ENCODE results near the gene SUPT20H.

DNA sequence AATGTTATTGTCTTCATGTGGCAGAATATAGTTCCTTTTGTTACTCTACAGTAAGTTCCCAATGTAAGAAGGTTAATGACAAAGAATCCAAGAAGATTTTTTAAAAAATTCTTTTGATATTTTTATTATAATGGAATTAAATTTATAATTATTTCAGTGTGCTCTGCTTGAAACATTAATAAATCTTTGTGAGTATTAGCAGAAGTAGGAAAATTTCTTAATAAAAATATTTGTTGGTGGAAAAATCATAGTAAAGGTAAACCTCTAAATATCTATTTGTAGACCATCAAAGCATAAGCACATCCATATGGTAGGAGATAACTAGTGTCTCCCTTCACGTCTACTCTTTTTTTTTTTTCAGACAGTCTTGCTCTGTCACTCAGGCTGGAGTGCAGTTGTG lies 41.7 kb upstream of the SUPT20H start:
- no peak for TF ChIP-seq ZFP30 (CRISPR knock-in tag; IDR thresholded peaks at IDR 0.05)
- TF ChIP-seq RARB (CRISPR knock-in tag; IDR thresholded peaks at IDR 0.05), result no peak
- no peak for TF ChIP-seq ESRRG (CRISPR knock-in tag; IDR thresholded peaks at IDR 0.05)
- TF ChIP-seq BACH2 (CRISPR knock-in tag; IDR thresholded peaks at IDR 0.05; ENCODE audit: borderline replicate concordance), result no peak
- TF ChIP-seq CSDC2 (CRISPR knock-in tag; IDR thresholded peaks at IDR 0.05), result no peak
- TF ChIP-seq ZNF70 (CRISPR knock-in tag; IDR thresholded peaks at IDR 0.05), result no peak
- TF ChIP-seq, protein P1, sequence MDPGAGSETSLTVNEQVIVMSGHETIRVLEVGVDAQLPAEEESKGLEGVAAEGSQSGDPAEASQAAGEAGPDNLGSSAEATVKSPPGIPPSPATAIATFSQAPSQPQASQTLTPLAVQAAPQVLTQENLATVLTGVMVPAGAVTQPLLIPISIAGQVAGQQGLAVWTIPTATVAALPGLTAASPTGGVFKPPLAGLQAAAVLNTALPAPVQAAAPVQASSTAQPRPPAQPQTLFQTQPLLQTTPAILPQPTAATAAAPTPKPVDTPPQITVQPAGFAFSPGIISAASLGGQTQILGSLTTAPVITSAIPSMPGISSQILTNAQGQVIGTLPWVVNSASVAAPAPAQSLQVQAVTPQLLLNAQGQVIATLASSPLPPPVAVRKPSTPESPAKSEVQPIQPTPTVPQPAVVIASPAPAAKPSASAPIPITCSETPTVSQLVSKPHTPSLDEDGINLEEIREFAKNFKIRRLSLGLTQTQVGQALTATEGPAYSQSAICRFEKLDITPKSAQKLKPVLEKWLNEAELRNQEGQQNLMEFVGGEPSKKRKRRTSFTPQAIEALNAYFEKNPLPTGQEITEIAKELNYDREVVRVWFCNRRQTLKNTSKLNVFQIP (CRISPR knock-in tag; IDR thresholded peaks at IDR 0.05; ENCODE audit: borderline replicate concordance, low read depth), result no peak
- no peak for TF ChIP-seq ZNF565 (CRISPR knock-in tag; conservative IDR thresholded peaks at IDR 0.05; ENCODE audit: low read depth)
- no peak for TF ChIP-seq OSR1 (CRISPR knock-in tag; IDR thresholded peaks at IDR 0.05)
- TF ChIP-seq, protein P2, sequence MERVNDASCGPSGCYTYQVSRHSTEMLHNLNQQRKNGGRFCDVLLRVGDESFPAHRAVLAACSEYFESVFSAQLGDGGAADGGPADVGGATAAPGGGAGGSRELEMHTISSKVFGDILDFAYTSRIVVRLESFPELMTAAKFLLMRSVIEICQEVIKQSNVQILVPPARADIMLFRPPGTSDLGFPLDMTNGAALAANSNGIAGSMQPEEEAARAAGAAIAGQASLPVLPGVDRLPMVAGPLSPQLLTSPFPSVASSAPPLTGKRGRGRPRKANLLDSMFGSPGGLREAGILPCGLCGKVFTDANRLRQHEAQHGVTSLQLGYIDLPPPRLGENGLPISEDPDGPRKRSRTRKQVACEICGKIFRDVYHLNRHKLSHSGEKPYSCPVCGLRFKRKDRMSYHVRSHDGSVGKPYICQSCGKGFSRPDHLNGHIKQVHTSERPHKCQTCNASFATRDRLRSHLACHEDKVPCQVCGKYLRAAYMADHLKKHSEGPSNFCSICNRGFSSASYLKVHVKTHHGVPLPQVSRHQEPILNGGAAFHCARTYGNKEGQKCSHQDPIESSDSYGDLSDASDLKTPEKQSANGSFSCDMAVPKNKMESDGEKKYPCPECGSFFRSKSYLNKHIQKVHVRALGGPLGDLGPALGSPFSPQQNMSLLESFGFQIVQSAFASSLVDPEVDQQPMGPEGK (CRISPR knock-in tag; IDR thresholded peaks at IDR 0.05; ENCODE audit: borderline replicate concordance), result no peak
- no peak for TF ChIP-seq CREB5 (CRISPR knock-in tag; IDR thresholded peaks at IDR 0.05; ENCODE audit: low read depth)
- TF ChIP-seq TCF4 (CRISPR knock-in tag; IDR thresholded peaks at IDR 0.05; ENCODE audit: borderline replicate concordance), result no peak

Measured in SK-N-SH treated with all-trans-retinoic acid at 6 μM for 48 hours (cell line).